Activated naive CD4-positive, alpha-beta T cell treated with anti-CD3 and anti-CD28 coated beads, Interleukin-2, amount 10 ng/mL, durations not matched to agents 7 days and 5 days (primary cell): ENCODE measurements around the gene PPP1R14C.

Source experiments
- CTCF ChIA-PET: fragments of 350-600 bp; sonication (Branson Sonifier 250); formaldehyde crosslinking; loops from one replicate; lab custom pipeline; 2021; ENCODE audit warnings: antibody characterized with exemption; lab: Charles Lee
- DNase-seq: peaks from one replicate; pipeline ENCODE4 v3.0.0-alpha.2; 2020
- H3K27ac Mint-ChIP-seq: one replicate; pipeline ENCODE4 v1.8.0; 2021; ENCODE audit warnings: mild to moderate bottlenecking, moderate library complexity, mixed read lengths
- H3K27me3 Mint-ChIP-seq: one replicate; pipeline ENCODE4 v1.8.0; 2021; ENCODE audit warnings: mild to moderate bottlenecking, mixed read lengths
- H3K36me3 Mint-ChIP-seq: one replicate; pipeline ENCODE4 v1.8.0; 2021; ENCODE audit warnings: mixed read lengths
- H3K4me1 Mint-ChIP-seq: one replicate; pipeline ENCODE4 v1.8.0; 2021; ENCODE audit warnings: mixed read lengths
- H3K4me3 Mint-ChIP-seq: one replicate; pipeline ENCODE4 v1.8.0; 2021; ENCODE audit warnings: mild to moderate bottlenecking, moderate library complexity, mixed read lengths
- H3K9me3 Mint-ChIP-seq: one replicate; pipeline ENCODE4 v1.8.0; 2021; ENCODE audit warnings: mixed read lengths

The PPP1R14C gene

GRCh38 chr6:150256618-150257272 lies 113.9 kb downstream of the PPP1R14C start:
- CTCF ChIA-PET, result interaction anchor here (1.8 kb wide), 1 partner anchor 139 kb away, joined by 7 read pairs; no protein-coding TSS in a partner anchor
- peaks cover 3% of the 10 kb centered on the region for H3K4me1 Mint-ChIP-seq
- H3K27me3 Mint-ChIP-seq, result peaks cover 4% of the 10 kb centered on the region
- no peak overlapping the region for H3K4me3 Mint-ChIP-seq
- no peak for DNase-seq
- H3K9me3 Mint-ChIP-seq, result no peaks in the 10 kb centered on the region
- H3K27ac Mint-ChIP-seq, result no peak overlapping the region
- no peaks in the 10 kb centered on the region for H3K36me3 Mint-ChIP-seq

- Mint-ChIP-seq H3K27ac (no peak overlapping the region), H3K36me3 (no peaks in the 10 kb centered on the region), H3K27me3 (peaks cover 4% of the 10 kb centered on the region), H3K4me1 (no peaks in the 10 kb centered on the region), H3K9me3 (peaks cover 5% of the 10 kb centered on the region), H3K4me3 (no peak overlapping the region)
- DNase-seq, result no peak
- CTCF ChIA-PET, result no interaction called here
These were observed 115.5 kb downstream of the PPP1R14C start for GRCh38 chr6:150258381-150258780.

- Mint-ChIP-seq H3K4me1 (no peaks in the 10 kb centered on the region), H3K27ac (no peak overlapping the region), H3K36me3 (no peaks in the 10 kb centered on the region), H3K27me3 (no peaks in the 10 kb centered on the region), H3K4me3 (no peak overlapping the region), H3K9me3 (peaks cover 10% of the 10 kb centered on the region)
- CTCF ChIA-PET, result no interaction called here
- no peak for DNase-seq
These were observed 118.1 kb downstream of the PPP1R14C start for GRCh38 chr6:150260931-150261330.

GRCh38 chr6:150261997-150262697 lies 119.3 kb downstream of the PPP1R14C start:
- H3K27me3 Mint-ChIP-seq, result no peaks in the 10 kb centered on the region
- no peak overlapping the region for H3K4me3 Mint-ChIP-seq
- DNase-seq, result no peak
- no peaks in the 10 kb centered on the region for H3K36me3 Mint-ChIP-seq
- CTCF ChIA-PET, result no interaction called here
- peaks cover 10% of the 10 kb centered on the region for H3K9me3 Mint-ChIP-seq
- no peaks in the 10 kb centered on the region for H3K4me1 Mint-ChIP-seq
- H3K27ac Mint-ChIP-seq, result no peak overlapping the region

- Mint-ChIP-seq H3K9me3 (peaks cover 10% of the 10 kb centered on the region), H3K4me3 (no peak overlapping the region), H3K27me3 (peaks cover 3% of the 10 kb centered on the region), H3K36me3 (no peaks in the 10 kb centered on the region), H3K27ac (peak overlapping the region; percentile 52), H3K4me1 (no peaks in the 10 kb centered on the region)
- CTCF ChIA-PET, result no interaction called here
- DNase-seq, result peak; percentile 36
These were observed 121.0 kb downstream of the PPP1R14C start for GRCh38 chr6:150263765-150264404.

GRCh38 chr6:150266309-150266708 lies 123.5 kb downstream of the PPP1R14C start:
- Mint-ChIP-seq H3K4me1 (no peaks in the 10 kb centered on the region), H3K4me3 (no peak overlapping the region), H3K27ac (no peak overlapping the region), H3K27me3 (peaks cover 3% of the 10 kb centered on the region), H3K36me3 (no peaks in the 10 kb centered on the region), H3K9me3 (peaks cover 10% of the 10 kb centered on the region)
- no peak for DNase-seq
- CTCF ChIA-PET, result no interaction called here

GRCh38 chr6:150266963-150267685 lies 124.3 kb downstream of the PPP1R14C start:
- H3K27me3 Mint-ChIP-seq, result peaks cover 3% of the 10 kb centered on the region
- peaks cover 10% of the 10 kb centered on the region for H3K9me3 Mint-ChIP-seq
- DNase-seq, result no peak
- no peak overlapping the region for H3K27ac Mint-ChIP-seq
- H3K36me3 Mint-ChIP-seq, result no peaks in the 10 kb centered on the region
- H3K4me1 Mint-ChIP-seq, result no peaks in the 10 kb centered on the region
- CTCF ChIA-PET, result no interaction called here
- no peak overlapping the region for H3K4me3 Mint-ChIP-seq

GRCh38 chr6:150267686-150268561 lies 125.1 kb downstream of the PPP1R14C start:
- DNase-seq, result no peak
- H3K4me1 Mint-ChIP-seq, result no peaks in the 10 kb centered on the region
- no peak overlapping the region for H3K27ac Mint-ChIP-seq
- H3K36me3 Mint-ChIP-seq, result no peaks in the 10 kb centered on the region
- CTCF ChIA-PET, result no interaction called here
- H3K27me3 Mint-ChIP-seq, result peaks cover 3% of the 10 kb centered on the region
- H3K4me3 Mint-ChIP-seq, result no peak overlapping the region
- H3K9me3 Mint-ChIP-seq, result peaks cover 6% of the 10 kb centered on the region

- Mint-ChIP-seq H3K4me1 (no peaks in the 10 kb centered on the region), H3K27ac (no peak overlapping the region), H3K9me3 (peaks cover 5% of the 10 kb centered on the region), H3K27me3 (peaks cover 3% of the 10 kb centered on the region), H3K4me3 (no peak overlapping the region), H3K36me3 (no peaks in the 10 kb centered on the region)
- CTCF ChIA-PET, result no interaction called here
- no peak for DNase-seq
These were observed 126.4 kb downstream of the PPP1R14C start for GRCh38 chr6:150269130-150269856.

- CTCF ChIA-PET, result no interaction called here
- Mint-ChIP-seq H3K36me3 (no peaks in the 10 kb centered on the region), H3K4me1 (no peaks in the 10 kb centered on the region), H3K27ac (no peak overlapping the region), H3K27me3 (peaks cover 3% of the 10 kb centered on the region), H3K9me3 (no peaks in the 10 kb centered on the region), H3K4me3 (no peak overlapping the region)
- DNase-seq, result no peak
These were observed 127.0 kb downstream of the PPP1R14C start for GRCh38 chr6:150269857-150270223.

GRCh38 chr6:150270330-150271052 lies 127.6 kb downstream of the PPP1R14C start:
- H3K4me1 Mint-ChIP-seq, result no peaks in the 10 kb centered on the region
- no peak overlapping the region for H3K27ac Mint-ChIP-seq
- H3K4me3 Mint-ChIP-seq, result no peak overlapping the region
- no peak for DNase-seq
- no peaks in the 10 kb centered on the region for H3K9me3 Mint-ChIP-seq
- CTCF ChIA-PET, result no interaction called here
- H3K27me3 Mint-ChIP-seq, result peaks cover 3% of the 10 kb centered on the region
- no peaks in the 10 kb centered on the region for H3K36me3 Mint-ChIP-seq

GRCh38 chr6:150271172-150271500 lies 128.3 kb downstream of the PPP1R14C start:
- DNase-seq, result no peak
- peaks cover 3% of the 10 kb centered on the region for H3K27me3 Mint-ChIP-seq
- CTCF ChIA-PET, result no interaction called here

More at GRCh38 chr6:150271172-150271500, 128.3 kb downstream of the PPP1R14C start:
- Mint-ChIP-seq H3K4me1 (no peaks in the 10 kb centered on the region), H3K9me3 (no peaks in the 10 kb centered on the region), H3K27ac (no peak overlapping the region), H3K4me3 (no peak overlapping the region), H3K36me3 (no peaks in the 10 kb centered on the region)
